K562 (cell line): ENCODE measurements around the gene CLK3.
"Not testable (repeated sequence)": the region's sequence is repeated elsewhere in the genome, so short reads cannot be mapped to it uniquely, and the experiment has no call there.

Experiments
- CTCF ChIP-seq, 3 experiments: IDR thresholded peaks in 2 of 3; conservative IDR thresholded peaks in 1 of 3; 2 replicates each; pipeline ENCODE4 v1.5.1; 2011 to 2012; ENCODE audit warnings: low read length in 3 of 3, mild to moderate bottlenecking in 3 of 3, control low read depth in 2 of 3, improper control_type of control experiment in 1 of 3, inconsistent platforms in 1 of 3, low read depth in 1 of 3, mixed read lengths in 1 of 3, moderate library complexity in 1 of 3; ENCODE audit not compliant: insufficient read depth in 2 of 3
- DPF2 ChIP-seq: fragments of 450-650 bp; IDR thresholded peaks from 2 replicates; pipeline ENCODE4 v1.6.1; 2016
- JUN ChIP-seq, 2 experiments: sonication (generic) in 1 of 2; formaldehyde crosslinking in 1 of 2; IDR thresholded peaks; 2 replicates each; pipeline versions ENCODE4 v1.6.1 to v1.8.0; 2012 to 2022; ENCODE audit warnings: borderline replicate concordance in 2 of 2, mild to moderate bottlenecking in 2 of 2, improper control_type of control experiment in 1 of 2, low read depth in 1 of 2, low read length in 1 of 2, missing genetic modification reagents in 1 of 2
- MYC ChIP-seq, 2 experiments: fragments of 250-450 bp in 1 of 2; sonication (Bioruptor Pico) in 1 of 2; IDR thresholded peaks; 2 replicates each; pipeline versions ENCODE4 v1.5.1 to v1.6.1; 2012 to 2021; ENCODE audit warnings: low read depth in 2 of 2, borderline replicate concordance in 1 of 2, improper control_type of control experiment in 1 of 2, low read length in 1 of 2, mild to moderate bottlenecking in 1 of 2, moderate library complexity in 1 of 2
- POLR2A ChIP-seq: fragments of 450-650 bp; conservative IDR thresholded peaks from 2 replicates; pipeline ENCODE4 v1.6.1; 2016
- SMAD1 ChIP-seq: fragments of 150-350 bp; IDR thresholded peaks from 2 replicates; pipeline ENCODE4 v1.6.1; 2014; ENCODE audit warnings: low read length, low read depth; ENCODE audit not compliant: partially characterized antibody
- TAF1 ChIP-seq: IDR thresholded peaks from 2 replicates; pipeline ENCODE4 v1.6.1; 2011; ENCODE audit warnings: mild to moderate bottlenecking, low read length, moderate library complexity; ENCODE audit not compliant: insufficient read depth, control insufficient read depth, severe bottlenecking; ENCODE audit errors: extremely low read depth
- TCF15 ChIP-seq: fragments of 250-450 bp; sonication (Bioruptor Pico); IDR thresholded peaks from 2 replicates; pipeline ENCODE4 v1.8.0; 2022; ENCODE audit warnings: moderate library complexity, mild to moderate bottlenecking, inconsistent platforms
- ZBED1 ChIP-seq: IDR thresholded peaks from 2 replicates; pipeline ENCODE4 v1.6.1; 2014
- ZBTB34 ChIP-seq: fragments of 250-450 bp; sonication (Bioruptor Pico); IDR thresholded peaks from 2 replicates; pipeline ENCODE4 v1.8.0; 2021; ENCODE audit warnings: mild to moderate bottlenecking, moderate library complexity
- ZNF785 ChIP-seq: fragments of 250-450 bp; sonication (Bioruptor Pico); IDR thresholded peaks from 2 replicates; pipeline ENCODE4 v1.4.0; 2020; ENCODE audit warnings: mild to moderate bottlenecking

- not testable (repeated sequence) for TF ChIP-seq MYC (IDR thresholded peaks at IDR 0.05; ENCODE audit: low read depth, low read length); MYC (CRISPR knock-in tag; IDR thresholded peaks at IDR 0.05; ENCODE audit: borderline replicate concordance, low read depth); CTCF (IDR thresholded peaks at IDR 0.05 in 2 of 3, conservative IDR thresholded peaks at IDR 0.05 in 1 of 3; ENCODE audit: insufficient read depth in 2 of 3, low read depth in 1 of 3, low read length in 3 of 3); ZNF785 (CRISPR knock-in tag); JUN (IDR thresholded peaks at IDR 0.05; ENCODE audit: borderline replicate concordance, low read depth, low read length); JUN (CRISPR knock-in tag; IDR thresholded peaks at IDR 0.05; ENCODE audit: borderline replicate concordance); ZBED1; POLR2A; TCF15 (CRISPR knock-in tag); TAF1; SMAD1; ZBTB34 (CRISPR knock-in tag); DPF2
Observed at GRCh38 chr15:74629696-74630095, 14.1 kb downstream of the CLK3 start.
